ENCODE data around the gene GRAMD2A.
"Not testable (repeated sequence)": the region's sequence is repeated elsewhere in the genome, so short reads cannot be mapped to it uniquely, and the experiment has no call there.

The GRAMD2A gene

GRCh38 chr15:72173864-72174550 lies 23.6 kb downstream of the GRAMD2A start:
- no peak for TF ChIP-seq CTCF (conservative IDR thresholded peaks at IDR 0.05; ENCODE audit: low read depth, low read length)
- DNase-seq (ENCODE audit: low read depth) = no peak
- no peak overlapping the region for H3K4me3 ChIP-seq (ENCODE audit: low read length)

GRCh38 chr15:72173401-72173800 lies 24.2 kb downstream of the GRAMD2A start:
- no peak overlapping the region for H3K4me3 ChIP-seq (ENCODE audit: low read length)
- TF ChIP-seq CTCF (conservative IDR thresholded peaks at IDR 0.05; ENCODE audit: low read depth, low read length) = no peak
- DNase-seq (ENCODE audit: low read depth) = no peak

- DNase-seq (ENCODE audit: low read depth) = no peak
- TF ChIP-seq CTCF (conservative IDR thresholded peaks at IDR 0.05; ENCODE audit: low read depth, low read length) = no peak
- no peak overlapping the region for H3K4me3 ChIP-seq (ENCODE audit: low read length)
These were observed 24.8 kb downstream of the GRAMD2A start for GRCh38 chr15:72172796-72173195.

GRCh38 chr15:72171978-72172377 lies 25.6 kb downstream of the GRAMD2A start:
- H3K4me3 ChIP-seq (ENCODE audit: low read length); DNase-seq (ENCODE audit: low read depth): not testable (repeated sequence)

GRCh38 chr15:72170691-72171090 lies 26.9 kb downstream of the GRAMD2A start:
- no peak overlapping the region for H3K4me3 ChIP-seq (ENCODE audit: low read length)
- no peak for DNase-seq (ENCODE audit: low read depth)
- TF ChIP-seq CTCF (conservative IDR thresholded peaks at IDR 0.05; ENCODE audit: low read depth, low read length) = no peak

GRCh38 chr15:72169921-72170611 lies 27.5 kb downstream of the GRAMD2A start:
- DNase-seq (ENCODE audit: low read depth) = no peak
- TF ChIP-seq CTCF (conservative IDR thresholded peaks at IDR 0.05; ENCODE audit: low read depth, low read length) = no peak

GRCh38 chr15:72169236-72169920 lies 28.2 kb downstream of the GRAMD2A start:
- no peak overlapping the region for H3K4me3 ChIP-seq (ENCODE audit: low read length)
- TF ChIP-seq CTCF (conservative IDR thresholded peaks at IDR 0.05; ENCODE audit: low read depth, low read length) = no peak
- no peak for DNase-seq (ENCODE audit: low read depth)

More at GRCh38 chr15:72169921-72170611, 27.5 kb downstream of the GRAMD2A start:
- no peak overlapping the region for H3K4me3 ChIP-seq (ENCODE audit: low read length)
